Measurements from ENCODE around the gene SLC29A1.

The SLC29A1 gene

DNA sequence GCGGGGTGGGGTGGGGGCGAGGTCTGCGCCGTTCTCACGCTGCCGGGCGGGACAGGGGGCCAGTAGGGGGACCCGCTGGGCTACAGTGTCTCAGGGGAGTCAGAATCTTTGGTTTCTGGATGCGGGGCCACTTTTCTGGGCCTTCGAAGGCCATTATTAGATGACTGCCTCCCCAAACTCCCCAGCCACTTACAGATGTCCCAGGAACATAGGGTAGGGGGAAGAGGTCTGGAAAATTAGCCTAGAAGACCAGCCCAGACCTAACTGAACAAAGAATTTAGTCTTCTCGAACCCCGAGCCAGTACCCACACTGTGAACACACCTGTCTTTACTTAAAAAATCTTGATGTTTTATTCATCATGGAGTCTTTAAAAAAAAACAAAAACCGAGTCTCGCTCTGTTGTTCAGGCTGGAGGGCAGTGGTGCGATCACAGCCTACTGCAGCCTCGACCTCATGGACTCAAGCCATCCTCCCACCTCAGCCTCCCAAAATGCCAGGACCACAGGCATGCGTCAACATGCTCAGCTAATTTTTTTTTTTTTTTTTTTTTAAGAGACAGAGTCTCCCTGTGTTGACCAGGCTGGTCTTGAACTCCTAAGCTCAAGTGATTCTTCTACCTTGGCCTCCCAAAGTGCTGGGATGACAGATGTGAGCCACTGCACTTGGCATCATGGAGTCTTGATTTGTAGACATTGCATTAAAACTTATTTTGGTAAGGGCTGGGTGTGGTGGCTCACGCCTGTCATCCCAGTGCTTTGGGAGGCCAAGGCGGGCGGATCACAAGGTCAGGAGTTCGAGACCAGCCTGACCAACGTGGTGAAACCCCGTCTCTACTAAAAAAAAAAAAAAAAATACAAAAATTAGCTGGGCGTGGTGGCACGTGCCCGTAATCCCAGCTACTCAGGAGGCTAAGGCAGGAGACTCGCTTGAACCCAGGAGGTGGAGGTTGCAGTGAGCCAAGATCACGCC is 3.3 kb upstream of the SLC29A1 start:
- Histone ChIP-seq H2AFZ (ENCODE audit: low read depth, low read length) (no peak overlapping the region), H3K4me2 (ENCODE audit: insufficient read depth, low read length) (no peak overlapping the region), H4K20me1 (ENCODE audit: insufficient read depth, low read length) (peaks cover 5% of the 10 kb centered on the region; the same call in 1 of the 2 replicates), H3K27me3 (ENCODE audit: insufficient read depth, low read length, poor library complexity) (peaks cover 29% of the 10 kb centered on the region), H3K79me2 (ENCODE audit: insufficient read depth, low read length) (peaks cover 15% of the 10 kb centered on the region), H3K4me1 (ENCODE audit: insufficient read depth, low read length) (peaks cover 30% of the 10 kb centered on the region), H3K4me3 (ENCODE audit: low read depth in 1 of 2, low read length in 2 of 2) (no peak overlapping the region), H3K27ac (ENCODE audit: low read length) (no peak overlapping the region), H3K9me3 (ENCODE audit: insufficient read depth, low read length, severe bottlenecking) (no peaks in the 10 kb centered on the region), H3K9ac (ENCODE audit: low read depth, low read length) (no peak overlapping the region), H3K36me3 (ENCODE audit: insufficient read depth, low read length) (no peaks in the 10 kb centered on the region)
- ATAC-seq (ENCODE audit: insufficient read depth, low read depth) (no peak), DNase-seq (no peak)
- no peak for TF ChIP-seq EZH2 (IDR thresholded peaks at IDR 0.05; ENCODE audit: borderline replicate concordance, low read depth, low read length, severe bottlenecking)
- TF ChIP-seq, protein P1, sequence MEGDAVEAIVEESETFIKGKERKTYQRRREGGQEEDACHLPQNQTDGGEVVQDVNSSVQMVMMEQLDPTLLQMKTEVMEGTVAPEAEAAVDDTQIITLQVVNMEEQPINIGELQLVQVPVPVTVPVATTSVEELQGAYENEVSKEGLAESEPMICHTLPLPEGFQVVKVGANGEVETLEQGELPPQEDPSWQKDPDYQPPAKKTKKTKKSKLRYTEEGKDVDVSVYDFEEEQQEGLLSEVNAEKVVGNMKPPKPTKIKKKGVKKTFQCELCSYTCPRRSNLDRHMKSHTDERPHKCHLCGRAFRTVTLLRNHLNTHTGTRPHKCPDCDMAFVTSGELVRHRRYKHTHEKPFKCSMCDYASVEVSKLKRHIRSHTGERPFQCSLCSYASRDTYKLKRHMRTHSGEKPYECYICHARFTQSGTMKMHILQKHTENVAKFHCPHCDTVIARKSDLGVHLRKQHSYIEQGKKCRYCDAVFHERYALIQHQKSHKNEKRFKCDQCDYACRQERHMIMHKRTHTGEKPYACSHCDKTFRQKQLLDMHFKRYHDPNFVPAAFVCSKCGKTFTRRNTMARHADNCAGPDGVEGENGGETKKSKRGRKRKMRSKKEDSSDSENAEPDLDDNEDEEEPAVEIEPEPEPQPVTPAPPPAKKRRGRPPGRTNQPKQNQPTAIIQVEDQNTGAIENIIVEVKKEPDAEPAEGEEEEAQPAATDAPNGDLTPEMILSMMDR (IDR thresholded peaks at IDR 0.05; ENCODE audit: borderline replicate concordance, extremely low read depth, low read length, poor library complexity, severe bottlenecking), result no peak

DNA sequence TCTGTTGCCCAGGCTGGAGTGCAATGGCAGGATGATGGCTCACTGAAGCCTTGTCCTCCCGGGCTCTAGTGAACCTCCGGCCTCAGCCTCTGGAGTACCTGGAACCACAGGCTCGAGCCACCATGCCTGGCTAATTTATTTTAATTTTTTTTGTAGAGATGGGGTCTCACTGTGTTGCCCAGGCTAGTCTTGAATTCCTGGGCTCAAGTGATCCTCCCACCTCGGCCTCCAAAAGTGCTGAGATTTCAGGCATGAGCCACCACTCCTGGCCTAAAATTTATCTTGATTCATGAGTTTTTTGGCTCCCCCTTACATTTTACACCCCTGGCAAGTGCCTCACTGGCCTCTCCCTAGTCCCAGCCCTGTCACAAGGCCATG is 2.5 kb upstream of the SLC29A1 start:
- H3K4me2 ChIP-seq (ENCODE audit: insufficient read depth, low read length), result no peak overlapping the region
- peaks cover 9% of the 10 kb centered on the region for H4K20me1 ChIP-seq (ENCODE audit: insufficient read depth, low read length)
- TF ChIP-seq, protein P1 (IDR thresholded peaks at IDR 0.05; ENCODE audit: borderline replicate concordance, extremely low read depth, low read length, poor library complexity, severe bottlenecking), result no peak
- no peak for TF ChIP-seq EZH2 (IDR thresholded peaks at IDR 0.05; ENCODE audit: borderline replicate concordance, low read depth, low read length, severe bottlenecking)
- DNase-seq (no peak), ATAC-seq (ENCODE audit: insufficient read depth, low read depth) (no peak)
- H3K9me3 ChIP-seq (ENCODE audit: insufficient read depth, low read length, severe bottlenecking), result no peaks in the 10 kb centered on the region
- no peak overlapping the region for H3K4me3 ChIP-seq (ENCODE audit: low read depth in 1 of 2, low read length in 2 of 2)
- H3K27me3 ChIP-seq (ENCODE audit: insufficient read depth, low read length, poor library complexity), result peaks cover 28% of the 10 kb centered on the region
- no peak overlapping the region for H2AFZ ChIP-seq (ENCODE audit: low read depth, low read length)
- no peak overlapping the region for H3K27ac ChIP-seq (ENCODE audit: low read length)
- H3K36me3 ChIP-seq (ENCODE audit: insufficient read depth, low read length), result 0 out of 2 replicates have a peak, but pooled peaks cover under 1% of the 10 kb centered on the region
- peaks cover 38% of the 10 kb centered on the region for H3K4me1 ChIP-seq (ENCODE audit: insufficient read depth, low read length)
- no peak overlapping the region for H3K9ac ChIP-seq (ENCODE audit: low read depth, low read length)
- peaks cover 16% of the 10 kb centered on the region for H3K79me2 ChIP-seq (ENCODE audit: insufficient read depth, low read length)

DNA sequence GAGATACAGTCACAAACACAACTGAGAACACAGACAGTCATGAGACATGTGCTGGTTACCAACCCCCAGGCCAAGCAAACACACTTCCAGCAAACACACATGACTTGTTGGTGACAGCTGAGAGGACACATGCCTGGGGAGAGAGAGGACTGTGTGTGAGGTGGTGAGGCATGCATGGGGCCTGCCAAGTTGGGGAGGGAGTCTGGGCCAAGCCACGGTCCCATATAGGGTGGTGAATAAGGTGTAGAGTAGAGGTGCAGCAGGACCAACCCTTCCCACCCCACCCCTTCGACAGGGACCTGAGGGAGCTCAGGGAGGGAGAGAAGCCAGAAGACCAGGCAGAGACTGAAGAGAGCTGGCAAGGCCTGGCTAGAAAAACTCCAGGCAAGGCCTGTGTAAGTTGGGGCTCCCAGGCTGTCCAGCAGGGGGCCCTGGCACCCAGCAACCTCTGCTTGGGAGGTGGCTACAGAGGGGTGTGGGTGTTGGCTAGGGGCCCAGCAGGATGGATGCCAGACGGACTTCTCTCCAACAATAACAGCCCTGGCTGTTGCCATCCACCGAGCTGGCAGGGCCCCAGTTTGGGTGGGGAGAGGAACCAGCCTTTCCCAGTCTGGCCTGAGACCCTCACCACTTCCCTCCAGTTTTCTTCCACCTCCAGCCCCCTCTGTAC is 2.0 kb upstream of the SLC29A1 start:
- peak; percentile 75 for DNase-seq
- H3K27me3 ChIP-seq (ENCODE audit: insufficient read depth, low read length, poor library complexity), result peaks cover 26% of the 10 kb centered on the region
- peaks cover 12% of the 10 kb centered on the region for H4K20me1 ChIP-seq (ENCODE audit: insufficient read depth, low read length)
- H3K9ac ChIP-seq (ENCODE audit: low read depth, low read length), result no peak overlapping the region
- H2AFZ ChIP-seq (ENCODE audit: low read depth, low read length), result no peak overlapping the region
- no peak overlapping the region for H3K4me3 ChIP-seq (ENCODE audit: low read depth in 1 of 2, low read length in 2 of 2)
- no peak overlapping the region for H3K27ac ChIP-seq (ENCODE audit: low read length)
- H3K36me3 ChIP-seq (ENCODE audit: insufficient read depth, low read length), result 0 out of 2 replicates have a peak, but pooled peaks cover 3% of the 10 kb centered on the region
- H3K9me3 ChIP-seq (ENCODE audit: insufficient read depth, low read length, severe bottlenecking), result no peaks in the 10 kb centered on the region
- no peak overlapping the region for H3K4me2 ChIP-seq (ENCODE audit: insufficient read depth, low read length)
- H3K4me1 ChIP-seq (ENCODE audit: insufficient read depth, low read length), result peaks cover 43% of the 10 kb centered on the region
- TF ChIP-seq, protein P1 (IDR thresholded peaks at IDR 0.05; ENCODE audit: borderline replicate concordance, extremely low read depth, low read length, poor library complexity, severe bottlenecking), result peak; percentile 74
- no peak for TF ChIP-seq EZH2 (IDR thresholded peaks at IDR 0.05; ENCODE audit: borderline replicate concordance, low read depth, low read length, severe bottlenecking)
- peak; percentile 51 for ATAC-seq (ENCODE audit: insufficient read depth, low read depth)
- peaks cover 22% of the 10 kb centered on the region for H3K79me2 ChIP-seq (ENCODE audit: insufficient read depth, low read length)

All from DND-41 (cell line).